ENCODE data around the gene LDHAL6B.

DNA sequence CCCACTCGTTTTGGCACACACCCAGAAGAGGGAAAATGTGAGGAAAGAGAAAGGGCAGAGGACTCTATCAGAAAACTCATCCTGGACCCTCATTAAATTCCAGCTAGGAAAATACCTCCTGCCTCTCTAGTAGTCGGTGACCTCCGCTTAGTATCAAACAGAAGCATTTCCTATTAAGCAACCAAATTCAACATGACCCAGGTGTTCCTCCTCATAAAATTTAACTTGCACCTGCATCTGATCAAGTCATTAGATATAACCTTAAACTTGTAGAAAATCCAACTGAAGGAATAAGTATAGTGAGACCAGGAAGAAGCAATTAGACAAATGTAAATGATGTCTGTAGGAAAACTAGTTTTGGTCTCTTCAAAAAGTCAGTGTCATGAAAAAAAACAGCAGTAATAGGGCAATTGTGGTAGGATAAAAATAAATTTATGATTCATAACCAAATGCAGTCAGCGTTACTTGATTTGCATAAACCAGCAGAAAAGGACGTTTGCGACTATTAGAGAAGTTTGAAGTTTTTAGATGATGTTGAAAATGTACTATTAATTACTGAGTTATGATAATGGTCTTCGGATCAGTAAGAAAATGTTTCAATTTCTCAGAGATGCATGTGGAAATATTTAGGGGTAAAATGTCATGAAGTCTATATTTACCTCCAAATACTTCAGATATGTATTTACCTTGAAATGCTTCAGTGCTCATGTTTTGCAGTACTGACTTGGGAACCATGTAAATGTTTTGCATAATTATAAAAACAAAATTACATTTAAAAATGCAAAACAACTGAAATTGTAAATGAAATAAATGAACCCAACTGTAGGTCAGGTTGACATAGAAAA is 44.6 kb downstream of the LDHAL6B start:
- TF ChIP-seq CTCF (IDR thresholded peaks at IDR 0.05) (no peak), CREB1 (CRISPR knock-in tag; IDR thresholded peaks at IDR 0.05) (no peak), NR2C2 (CRISPR knock-in tag; IDR thresholded peaks at IDR 0.05) (no peak)
